ENCODE measurements around the gene CPT1C. TPM values are rescaled to one million over a fixed set of nuclear protein-coding genes. Genes with fewer than 3 reads are reported as not detected.

CPT1C gene
- total and polyA plus RNA-seq, 2 of the 4 experiments (the other 2 are of a cell fraction) = 14.2 to 56.1 TPM

DNA sequence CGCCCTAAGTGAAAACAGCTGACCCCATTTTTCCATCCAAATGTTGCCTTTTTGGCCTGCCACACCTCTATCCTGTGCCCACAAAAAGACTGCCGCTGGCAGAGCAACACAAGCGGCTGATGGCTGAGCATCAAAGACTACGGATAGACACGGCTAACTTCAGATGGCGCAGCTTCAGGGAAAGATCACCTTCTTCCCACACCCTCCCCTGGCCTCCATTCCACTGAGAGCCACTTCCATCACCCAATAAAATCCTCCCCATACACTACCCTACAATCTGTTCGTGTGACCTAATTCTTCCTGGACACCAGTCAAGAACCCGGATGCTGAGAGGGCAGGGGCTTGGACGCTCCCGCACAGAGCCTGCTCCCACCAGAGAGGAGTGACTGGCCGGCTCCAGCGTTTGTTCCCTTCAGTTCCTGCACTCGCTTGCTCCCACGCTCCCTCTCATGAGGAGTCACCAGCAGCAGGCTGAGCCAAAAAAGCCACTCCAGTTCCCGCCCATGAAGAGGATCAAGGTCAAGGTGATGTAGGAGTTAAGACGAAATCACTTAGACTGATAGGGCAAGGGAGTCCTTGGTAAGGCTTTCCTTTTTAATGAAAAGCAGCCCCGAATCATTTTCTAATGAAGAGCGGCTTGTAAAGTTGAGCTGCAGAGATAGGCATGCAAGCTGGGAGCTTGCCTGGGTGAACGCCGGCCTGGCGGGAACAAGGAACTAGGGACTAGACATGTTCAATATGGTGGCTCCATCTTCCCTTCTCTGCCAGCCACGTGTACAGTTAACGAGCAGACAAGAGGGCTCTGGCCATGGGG is 36.5 kb downstream of the CPT1C start (continued):
- TF ChIP-seq RCOR1 (IDR thresholded peaks at IDR 0.05; ENCODE audit: insufficient replicate concordance, low read length) (no peak), BHLHE40 (IDR thresholded peaks at IDR 0.05; ENCODE audit: low read depth, low read length) (no peak), CEBPB (IDR thresholded peaks at IDR 0.05; ENCODE audit: low read depth, low read length) (no peak)

DNA sequence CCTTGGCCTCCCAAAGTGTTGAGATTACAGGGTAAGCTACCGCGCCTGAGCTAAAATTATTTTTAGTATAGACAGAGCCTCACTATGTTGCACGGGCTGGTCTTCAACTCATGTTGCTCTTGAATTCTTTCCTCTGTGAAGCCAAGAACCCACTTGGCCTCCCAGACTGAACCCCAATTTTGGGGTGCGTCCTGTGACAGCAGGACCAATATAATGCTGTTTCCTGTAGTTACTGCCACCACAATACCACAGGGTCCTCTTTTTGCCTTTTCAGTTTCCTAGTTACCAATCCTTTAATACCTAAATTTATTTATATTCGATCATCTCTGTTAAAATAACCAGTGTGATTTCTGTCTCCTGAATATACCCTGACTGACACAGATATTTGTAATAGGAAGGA is 39.2 kb downstream of the CPT1C start:
- Histone ChIP-seq H4K20me1 (ENCODE audit: insufficient read depth, low read length) (no peaks in the 10 kb centered on the region), H2AK9ac (replicated peaks; ENCODE audit: low read depth, low read length, poor library complexity) (no peak overlapping the region), H3K56ac (ENCODE audit: extremely low read depth, insufficient read depth, low read length) (no peak overlapping the region), H3K27ac (ENCODE audit: insufficient read depth, low read length) (no peak overlapping the region), H3K4me2 (ENCODE audit: low read depth, low read length) (no peak overlapping the region), H3K9me3 (ENCODE audit: control insufficient read depth, insufficient read depth, low read length) (no peaks in the 10 kb centered on the region), H3K4ac (ENCODE audit: low read depth, low read length) (no peak overlapping the region), H3K36me3 (ENCODE audit: control insufficient read depth, insufficient read depth, low read length) (no peaks in the 10 kb centered on the region), H4K8ac (ENCODE audit: low read depth in 2 of 2, low read length in 2 of 2) (no peak overlapping the region), H3K27me3 (ENCODE audit: control insufficient read depth, insufficient read depth, low read length) (no peaks in the 10 kb centered on the region), H3K4me3 (ENCODE audit: insufficient read depth, low read depth, low read length) (no peak overlapping the region), H3K23ac (ENCODE audit: low read depth, low read length) (no peak overlapping the region), H2BK5ac (ENCODE audit: low read depth, low read length, poor library complexity, severe bottlenecking) (no peak overlapping the region), H2AK5ac (ENCODE audit: low read depth, low read length) (no peak overlapping the region), H4K91ac (ENCODE audit: insufficient read depth, low read depth, low read length) (no peak overlapping the region), H3K79me1 (ENCODE audit: low read depth in 1 of 2, low read length in 2 of 2) (no peaks in the 10 kb centered on the region), H3K9ac (ENCODE audit: low read depth, low read length) (no peak overlapping the region), H2BK20ac (ENCODE audit: low read depth, low read length) (no peak overlapping the region), H3K18ac (ENCODE audit: low read depth, low read length) (no peak overlapping the region), H2AFZ (replicated peaks; ENCODE audit: low read length, poor library complexity) (no peak overlapping the region), H2BK15ac (ENCODE audit: low read depth, low read length) (no peak overlapping the region), H2BK120ac (ENCODE audit: low read depth, low read length) (no peak overlapping the region), H3K14ac (replicated peaks; ENCODE audit: low read depth, low read length) (no peak overlapping the region), H3K4me1 (ENCODE audit: control insufficient read depth, insufficient read depth, low read length) (peaks cover 3% of the 10 kb centered on the region; the same call in 1 of the 2 replicates), H4K5ac (ENCODE audit: low read depth, low read length) (no peak overlapping the region), H3K9me1 (ENCODE audit: insufficient read depth, low read length) (peaks cover 4% of the 10 kb centered on the region; the same call in 1 of the 2 replicates)
- CTCF ChIA-PET = no interaction called here
- in situ Hi-C loops (cut with MboI; ENCODE audit: low sequenced_read_pairs) = no loop called here
- no TSS peak for BruUV-seq (replicated peaks)
- intact Hi-C loops (cut with micrococcal nuclease) = no loop called here
- dilution Hi-C loops (cut with HindIII; ENCODE audit: low sequenced_read_pairs, unreplicated experiment) = no loop called here
- POLR2A ChIA-PET (ENCODE audit: unreplicated experiment) = no interaction called here
- no peak for ATAC-seq (ENCODE audit: low read depth)
- no peak for DNase-seq
- WGBS, 2 experiments (ENCODE audit: extremely low coverage in 2 of 2, insufficient read length in 1 of 2) = 82% methylated on average over 2 of the region's 5 CpGs; no CpG with 5 or more reads in 1 of the 2 experiments
- TF ChIP-seq, protein P1, sequence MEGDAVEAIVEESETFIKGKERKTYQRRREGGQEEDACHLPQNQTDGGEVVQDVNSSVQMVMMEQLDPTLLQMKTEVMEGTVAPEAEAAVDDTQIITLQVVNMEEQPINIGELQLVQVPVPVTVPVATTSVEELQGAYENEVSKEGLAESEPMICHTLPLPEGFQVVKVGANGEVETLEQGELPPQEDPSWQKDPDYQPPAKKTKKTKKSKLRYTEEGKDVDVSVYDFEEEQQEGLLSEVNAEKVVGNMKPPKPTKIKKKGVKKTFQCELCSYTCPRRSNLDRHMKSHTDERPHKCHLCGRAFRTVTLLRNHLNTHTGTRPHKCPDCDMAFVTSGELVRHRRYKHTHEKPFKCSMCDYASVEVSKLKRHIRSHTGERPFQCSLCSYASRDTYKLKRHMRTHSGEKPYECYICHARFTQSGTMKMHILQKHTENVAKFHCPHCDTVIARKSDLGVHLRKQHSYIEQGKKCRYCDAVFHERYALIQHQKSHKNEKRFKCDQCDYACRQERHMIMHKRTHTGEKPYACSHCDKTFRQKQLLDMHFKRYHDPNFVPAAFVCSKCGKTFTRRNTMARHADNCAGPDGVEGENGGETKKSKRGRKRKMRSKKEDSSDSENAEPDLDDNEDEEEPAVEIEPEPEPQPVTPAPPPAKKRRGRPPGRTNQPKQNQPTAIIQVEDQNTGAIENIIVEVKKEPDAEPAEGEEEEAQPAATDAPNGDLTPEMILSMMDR (conservative IDR thresholded peaks at IDR 0.05; ENCODE audit: low read depth, low read length) = no peak
- TF ChIP-seq POLR2A (IDR thresholded peaks at IDR 0.05; ENCODE audit: low read depth, low read length) = no peak
- no peak for TF ChIP-seq FOS (IDR thresholded peaks at IDR 0.05; ENCODE audit: low read depth, low read length)
- no peak for TF ChIP-seq CEBPB (IDR thresholded peaks at IDR 0.05; ENCODE audit: low read depth, low read length)
- TF ChIP-seq RCOR1 (IDR thresholded peaks at IDR 0.05; ENCODE audit: insufficient replicate concordance, low read length) = no peak
- TF ChIP-seq MAFK (IDR thresholded peaks at IDR 0.05; ENCODE audit: low read depth, low read length) = no peak
- TF ChIP-seq ELK1 (IDR thresholded peaks at IDR 0.05; ENCODE audit: borderline replicate concordance, low read depth, low read length) = no peak
- no peak for TF ChIP-seq NFE2L2 (IDR thresholded peaks at IDR 0.05; ENCODE audit: low read depth, low read length)
- TF ChIP-seq CHD1 (IDR thresholded peaks at IDR 0.05; ENCODE audit: low read depth, low read length) = no peak
- TF ChIP-seq SMC3 (IDR thresholded peaks at IDR 0.05; ENCODE audit: low read depth, low read length) = no peak
- TF ChIP-seq, protein P2, sequence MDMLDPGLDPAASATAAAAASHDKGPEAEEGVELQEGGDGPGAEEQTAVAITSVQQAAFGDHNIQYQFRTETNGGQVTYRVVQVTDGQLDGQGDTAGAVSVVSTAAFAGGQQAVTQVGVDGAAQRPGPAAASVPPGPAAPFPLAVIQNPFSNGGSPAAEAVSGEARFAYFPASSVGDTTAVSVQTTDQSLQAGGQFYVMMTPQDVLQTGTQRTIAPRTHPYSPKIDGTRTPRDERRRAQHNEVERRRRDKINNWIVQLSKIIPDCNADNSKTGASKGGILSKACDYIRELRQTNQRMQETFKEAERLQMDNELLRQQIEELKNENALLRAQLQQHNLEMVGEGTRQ (IDR thresholded peaks at IDR 0.05; ENCODE audit: low read depth, low read length) = no peak
- no peak for TF ChIP-seq MXI1 (IDR thresholded peaks at IDR 0.05; ENCODE audit: borderline replicate concordance, low read depth, low read length)
